Head of caudate nucleus (tissue), 42 donors: ENCODE results near the gene CSNK2A2.
A peak's percentile ranks its signal among the peaks of the same experiment; 100 is the strongest.

Source experiments
- DNase-seq, 42 donors: peaks; one replicate each; pipeline versions ENCODE4 v3.0.0 to v3.0.0-alpha.2; 2020 to 2021; ENCODE audit warnings: mixed read lengths in 7 of 42
- intact Hi-C: fragments of 100-400 bp; cut with DNase I; formaldehyde crosslinking; loops from one replicate; pipeline ENCODE4 v1.15.0; 2022

CSNK2A2 gene

GRCh38 chr16:58198022-58198683 lies at the start of gene CSNK2A2:
Gene CSNK2A2, minus strand, starts transcription at chr16:58198106. Its CDS starts 370 bp downstream, at chr16:58197736.
- intact Hi-C loops, result loop anchor here (10.0 kb wide), 1 partner anchor 173 kb away; the partner anchor contains the start of gene MMP15
- DNase-seq, result peak in 41 of 42 donors; percentile 20 to 86 (median 74)

DNA sequence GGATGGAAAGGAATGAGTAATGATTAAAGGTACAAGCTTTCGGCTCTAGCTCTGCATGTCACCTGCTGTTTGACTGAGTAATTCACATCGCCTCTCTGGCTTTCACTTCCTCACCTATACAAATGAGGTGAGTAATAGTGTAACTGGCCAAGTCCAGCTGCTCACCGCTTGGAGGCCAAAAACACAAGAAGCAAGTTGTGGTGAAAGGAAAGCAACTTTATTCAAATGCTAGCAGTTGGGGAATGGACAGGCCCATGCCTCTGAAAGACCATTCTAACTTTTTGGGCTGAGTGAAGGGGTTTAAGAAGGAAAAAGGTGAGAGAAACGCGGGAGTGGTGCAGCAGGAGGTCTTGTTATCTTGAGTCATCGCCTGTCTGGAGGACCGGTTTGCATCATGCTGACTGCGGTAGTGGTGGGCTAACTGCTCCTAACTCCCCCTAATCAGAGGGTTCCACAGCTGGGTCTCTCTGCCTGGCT lies 45.7 kb upstream of the CSNK2A2 start:
- peak in 1 of 42 donors; percentile 4 for DNase-seq
- intact Hi-C loops, result no loop called here

GRCh38 chr16:58236831-58237230 lies 38.9 kb upstream of the CSNK2A2 start:
- DNase-seq, result no peak
- intact Hi-C loops, result no loop called here

GRCh38 chr16:58236231-58236690 lies 38.4 kb upstream of the CSNK2A2 start:
- DNase-seq, result peak; percentile 74 to 95 (median 86)
- intact Hi-C loops, result no loop called here

DNA sequence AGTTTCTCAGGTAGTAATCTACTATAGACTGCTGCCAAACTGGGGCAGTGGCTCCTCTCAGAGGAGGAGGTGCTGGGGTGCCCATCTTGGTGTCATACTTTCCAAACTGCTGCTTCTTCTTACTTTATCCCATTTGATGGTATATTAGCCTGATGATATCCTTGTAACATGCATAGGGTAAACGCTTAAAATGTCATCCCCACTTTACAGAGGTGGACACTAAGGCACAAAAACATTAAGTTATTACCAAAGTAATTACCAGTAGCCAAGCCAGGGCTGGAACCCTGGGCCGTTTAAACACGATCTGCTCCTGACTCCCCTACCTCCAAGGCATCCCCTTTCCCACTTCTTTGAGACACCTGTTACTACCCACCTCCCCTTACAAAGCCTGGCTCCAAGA lies 37.8 kb upstream of the CSNK2A2 start:
- no peak for DNase-seq
- intact Hi-C loops, result no loop called here

DNA sequence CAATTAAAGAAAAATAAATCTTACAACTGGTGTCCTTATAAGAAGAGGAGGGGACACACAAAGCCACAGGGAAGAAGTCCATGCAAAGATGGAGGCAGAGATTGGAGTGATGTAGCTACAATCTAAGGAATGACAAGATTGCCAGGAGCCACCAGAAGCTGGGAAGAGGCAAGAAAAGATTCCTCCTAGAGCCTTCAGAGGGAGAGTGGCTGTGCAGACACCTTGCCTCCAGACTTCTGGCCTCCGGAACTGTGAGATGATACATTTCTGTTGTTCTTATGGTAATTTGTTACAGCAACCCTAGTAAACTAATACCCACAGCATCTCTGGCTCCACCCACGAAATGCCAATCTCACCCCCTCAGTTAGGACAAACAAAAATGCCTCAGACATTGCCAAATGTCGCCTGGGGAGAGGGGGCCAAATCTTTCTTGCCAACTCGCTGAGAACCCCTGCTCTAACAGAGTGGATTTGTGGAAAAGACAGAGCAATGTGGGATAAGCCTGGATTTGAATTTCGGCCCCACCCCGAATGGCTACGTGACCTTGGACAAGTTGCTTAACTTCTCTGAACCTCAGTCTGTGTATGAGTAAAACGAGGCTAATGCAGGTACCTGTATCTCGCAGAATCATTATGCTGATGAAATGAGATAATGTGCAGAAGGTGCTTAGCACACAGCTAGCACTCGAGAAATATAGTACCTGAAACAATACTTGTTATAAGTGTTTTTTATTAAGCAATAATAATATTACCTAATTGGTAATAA lies 37.1 kb upstream of the CSNK2A2 start:
- no peak for DNase-seq
- intact Hi-C loops, result no loop called here

DNA sequence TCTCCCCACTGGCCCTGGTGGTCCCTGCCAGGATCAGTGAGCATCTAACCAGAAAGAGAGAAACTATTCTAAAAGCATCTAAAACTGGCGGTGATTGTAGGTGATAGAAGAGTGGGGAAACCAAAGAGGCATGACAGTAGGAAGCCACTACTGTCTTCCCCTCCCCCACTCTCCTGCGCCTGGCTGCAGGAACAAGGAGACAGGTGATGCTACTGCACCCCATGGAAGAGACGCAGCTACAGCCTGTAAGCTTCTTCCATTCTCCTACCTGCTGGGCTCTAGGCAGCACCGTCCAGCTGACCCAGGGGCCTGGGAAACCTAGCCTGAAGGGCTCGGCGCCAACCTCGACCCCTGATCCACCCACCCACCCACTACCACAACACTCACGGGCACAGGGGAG lies 32.4 kb upstream of the CSNK2A2 start:
- DNase-seq, result no peak
- intact Hi-C loops, result no loop called here

DNA sequence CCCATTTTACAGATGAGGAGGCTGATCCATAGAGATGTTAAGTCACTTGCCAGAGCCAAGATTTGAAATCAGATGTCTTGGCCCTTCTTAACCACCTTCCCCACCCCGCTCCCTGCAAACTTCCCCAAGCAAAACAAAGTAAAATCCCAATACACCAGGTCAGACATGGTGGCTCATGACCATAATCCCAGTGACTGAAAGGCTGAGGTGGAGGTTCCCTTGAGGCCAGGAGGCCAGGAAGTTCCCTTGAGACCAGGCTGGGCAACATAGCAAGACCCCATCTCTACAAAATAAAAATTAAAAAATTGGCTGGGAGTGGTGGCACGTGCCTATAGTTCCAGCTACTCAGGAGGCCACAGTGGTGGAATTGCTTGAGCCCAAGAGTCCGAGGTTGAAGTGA lies 28.9 kb upstream of the CSNK2A2 start:
- intact Hi-C loops, result no loop called here

DNA sequence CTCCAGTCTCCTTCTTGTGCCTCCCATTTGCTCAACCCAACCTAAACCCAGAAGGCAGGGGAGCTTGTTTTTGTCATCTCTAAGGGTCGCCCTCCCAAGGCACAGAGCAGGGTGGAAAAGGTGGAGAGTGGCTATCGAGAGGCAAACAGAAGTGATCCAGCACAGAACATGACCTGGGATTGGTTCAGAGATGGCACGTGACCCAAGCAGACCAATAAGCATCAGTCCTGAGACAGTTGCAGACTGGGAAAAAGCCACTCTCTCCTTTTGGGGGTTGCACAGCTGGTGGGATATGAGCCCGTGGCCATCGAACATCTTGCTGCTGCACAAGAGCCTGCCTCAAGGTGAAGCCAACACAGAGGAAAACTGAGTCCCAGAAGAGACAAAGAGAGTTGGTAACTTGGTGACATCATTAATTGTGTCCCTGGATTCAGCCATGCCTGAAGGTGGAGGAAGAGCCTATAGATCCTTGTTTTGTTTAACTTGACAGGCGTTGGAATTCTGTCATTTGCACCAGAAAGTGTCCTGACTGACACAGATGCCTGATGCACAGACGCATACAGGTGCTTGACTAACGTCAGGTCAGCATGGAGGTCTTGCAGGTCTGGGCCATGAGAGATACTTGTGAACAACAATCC lies 28.2 kb upstream of the CSNK2A2 start:
- intact Hi-C loops, result no loop called here
- no peak for DNase-seq

More for the DNA sequence above, 28.9 kb upstream of the CSNK2A2 start:
- DNase-seq, result no peak

DNA sequence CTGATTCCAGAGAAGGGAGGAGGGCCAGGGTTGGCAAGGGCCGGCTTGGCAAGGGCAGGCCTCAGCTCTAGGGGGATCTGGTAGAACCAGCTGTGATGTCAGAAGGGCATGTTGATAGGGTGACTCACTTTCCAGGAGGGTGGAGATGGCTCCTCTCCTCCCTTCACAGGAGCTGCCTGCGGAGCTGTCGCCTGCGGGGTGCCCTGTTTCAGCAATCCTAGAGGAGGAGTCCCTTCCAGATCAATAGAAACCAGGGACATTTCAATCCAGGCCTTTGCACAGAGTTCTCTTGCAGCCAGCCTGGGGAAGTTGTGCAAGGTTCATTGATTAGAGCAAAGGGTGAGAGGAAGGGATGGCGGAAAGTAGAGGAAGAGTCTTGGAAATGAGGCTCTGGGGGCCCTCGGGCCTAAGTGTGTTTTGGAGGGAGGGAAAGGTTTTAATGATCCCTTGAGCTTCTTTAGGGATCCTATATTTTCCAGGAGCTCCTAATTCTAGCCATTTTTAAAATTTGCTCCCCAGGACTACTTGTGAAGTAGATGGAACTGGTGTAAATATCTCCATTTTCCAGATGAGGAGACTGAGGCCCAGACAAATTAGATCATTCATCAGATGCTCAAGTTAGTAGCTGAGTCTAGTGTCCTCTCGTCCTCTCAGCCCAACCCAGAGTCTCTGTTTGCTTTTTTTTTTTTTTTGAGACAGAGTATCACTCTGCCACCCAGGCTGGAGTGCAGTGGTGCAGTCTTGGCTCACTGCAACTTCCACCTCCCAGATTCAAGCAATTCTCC lies 24.8 kb upstream of the CSNK2A2 start:
- intact Hi-C loops, result no loop called here

GRCh38 chr16:58219432-58219831 lies 21.5 kb upstream of the CSNK2A2 start:
- intact Hi-C loops, result no loop called here
- DNase-seq, result no peak

More for the DNA sequence above, 24.8 kb upstream of the CSNK2A2 start:
- DNase-seq, result no peak

DNA sequence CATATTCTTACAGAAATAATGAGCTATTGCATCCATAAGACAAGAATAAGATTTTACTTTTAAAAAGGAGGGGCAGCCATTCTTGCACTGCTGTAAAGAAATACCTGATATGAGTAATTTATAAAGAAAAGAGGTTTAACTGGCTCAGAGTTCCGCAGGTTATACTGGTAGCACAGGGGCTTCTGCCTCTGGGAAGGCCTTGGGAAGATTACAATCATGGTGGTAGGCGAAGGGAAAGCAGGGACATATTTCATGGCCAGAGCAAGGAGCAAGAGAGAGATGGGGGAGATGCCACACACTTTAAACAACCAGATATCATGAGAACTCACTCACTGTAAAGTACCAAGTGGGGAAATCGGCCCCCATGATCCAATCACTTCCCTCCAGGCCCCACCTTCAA lies 20.9 kb upstream of the CSNK2A2 start:
- no peak for DNase-seq
- intact Hi-C loops, result no loop called here

DNA sequence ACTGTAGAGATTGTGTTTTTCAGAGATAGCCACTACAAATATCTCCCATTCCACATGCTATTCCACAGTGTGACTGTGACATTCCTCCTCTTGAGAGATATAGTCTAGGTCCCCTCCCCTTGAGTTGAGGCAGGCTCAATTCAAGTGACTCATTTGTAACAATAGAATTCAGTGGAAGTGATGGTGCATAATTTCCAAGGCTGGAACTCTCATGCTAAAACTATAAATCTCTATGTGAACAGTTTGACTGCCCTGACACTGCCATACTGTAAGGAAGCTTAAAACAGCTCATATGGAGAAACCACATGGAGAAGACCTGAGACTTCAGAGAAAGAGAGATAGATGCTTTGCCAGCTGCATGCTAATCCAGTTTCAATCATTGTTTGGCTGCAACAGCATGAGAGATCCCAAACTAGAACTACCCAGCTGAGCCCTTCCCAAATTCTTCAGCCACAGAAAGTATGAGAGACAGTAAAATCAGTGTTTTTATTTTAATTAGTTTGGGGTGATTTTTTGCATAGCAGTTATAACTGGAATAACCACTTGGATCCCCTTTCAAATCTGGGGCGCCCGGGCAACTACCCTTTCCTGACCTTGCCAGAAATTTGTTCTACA lies 19.5 kb upstream of the CSNK2A2 start:
- intact Hi-C loops, result no loop called here
- DNase-seq, result no peak

GRCh38 chr16:58212824-58213655 lies 15.1 kb upstream of the CSNK2A2 start:
- intact Hi-C loops, result no loop called here
- DNase-seq, result no peak

- no peak for DNase-seq
- intact Hi-C loops, result no loop called here
Measured at GRCh38 chr16:58211846-58212245, 13.9 kb upstream of the CSNK2A2 start.

- no peak for DNase-seq
- intact Hi-C loops, result no loop called here
Measured at GRCh38 chr16:58211245-58211644, 13.3 kb upstream of the CSNK2A2 start.

- DNase-seq, result no peak
- intact Hi-C loops, result no loop called here
Measured at GRCh38 chr16:58205276-58206036, 7.5 kb upstream of the CSNK2A2 start.
